ENCODE data around the gene SLC35E4.

GRCh38 chr22:30691204-30691603 is 55.6 kb downstream of the SLC35E4 start:
- TF ChIP-seq CTCF (IDR thresholded peaks at IDR 0.05) (no peak), POLR2A (IDR thresholded peaks at IDR 0.05) (no peak)
